HUDEP-2 (cell line): ENCODE results near the gene ARL15.

Source experiments
- DNase-seq, 76 experiments: peaks; one replicate each; lab custom pipeline; 2025; ENCODE audit not compliant: unreplicated experiment in 76 of 76; lab: John Stamatoyannopoulos, UW

The ARL15 gene

DNA sequence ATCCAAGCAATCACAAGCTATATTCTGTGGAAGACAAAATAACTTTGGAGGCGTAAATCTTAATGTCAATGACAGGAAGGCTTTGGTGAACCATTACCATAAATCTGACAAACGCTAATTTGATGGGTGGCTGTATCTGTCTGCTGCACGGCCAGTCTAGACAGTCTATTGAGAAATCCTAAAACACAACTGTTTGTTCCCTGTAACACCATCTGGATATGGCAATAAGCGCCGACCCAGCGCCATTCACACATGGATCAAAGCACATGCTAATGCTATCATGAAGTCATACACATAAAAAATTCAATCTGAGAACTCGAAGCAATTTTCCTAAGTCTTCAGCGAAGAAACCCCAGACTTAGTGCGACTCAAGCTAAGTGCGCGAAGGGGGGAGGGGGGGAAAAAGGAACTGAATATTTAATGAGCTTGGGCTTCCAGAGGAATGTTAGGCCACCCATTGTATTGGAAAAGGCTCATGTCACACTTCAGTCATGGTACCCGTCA, 95.1 kb downstream of the ARL15 start:
- DNase-seq = no peak

DNA sequence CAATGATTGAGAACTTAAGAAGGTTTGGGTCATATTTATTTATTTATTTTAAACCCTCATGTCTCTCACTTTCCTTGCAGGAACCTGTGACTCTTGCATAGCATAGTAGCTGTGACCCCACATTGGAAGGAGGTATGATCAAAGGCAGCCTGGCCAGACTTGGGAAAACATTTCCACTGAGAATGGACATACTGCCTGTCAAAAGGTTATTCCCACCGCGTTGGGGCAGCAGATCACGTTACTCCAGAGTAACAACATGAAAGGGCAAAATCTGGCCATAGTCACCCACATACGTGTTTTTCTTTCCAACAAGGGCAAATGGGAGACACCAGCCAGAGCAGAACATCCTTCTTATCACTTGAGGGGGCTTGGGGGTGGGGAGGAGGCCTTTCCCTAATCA, 95.7 kb downstream of the ARL15 start:
- no peak for DNase-seq

DNA sequence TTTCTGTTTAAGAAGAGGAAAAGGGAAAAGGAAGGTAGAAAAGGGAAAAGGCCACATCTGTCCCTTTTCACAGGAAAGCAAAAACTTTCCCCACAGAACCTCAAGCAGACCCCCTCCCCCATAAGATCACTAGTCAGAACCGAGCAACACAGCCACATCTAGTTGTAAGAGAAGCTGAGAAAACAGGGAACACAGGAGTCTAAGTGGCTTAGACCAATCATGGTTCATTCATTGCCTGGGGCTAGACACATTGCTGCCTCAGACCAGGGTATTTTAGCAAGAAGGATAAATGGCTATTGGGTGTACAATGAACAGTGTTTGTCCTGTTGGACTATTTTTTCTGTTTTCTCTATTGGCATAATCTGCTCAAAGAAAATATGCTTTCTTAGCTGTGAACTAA, 98.0 kb downstream of the ARL15 start:
- no peak for DNase-seq

DNA sequence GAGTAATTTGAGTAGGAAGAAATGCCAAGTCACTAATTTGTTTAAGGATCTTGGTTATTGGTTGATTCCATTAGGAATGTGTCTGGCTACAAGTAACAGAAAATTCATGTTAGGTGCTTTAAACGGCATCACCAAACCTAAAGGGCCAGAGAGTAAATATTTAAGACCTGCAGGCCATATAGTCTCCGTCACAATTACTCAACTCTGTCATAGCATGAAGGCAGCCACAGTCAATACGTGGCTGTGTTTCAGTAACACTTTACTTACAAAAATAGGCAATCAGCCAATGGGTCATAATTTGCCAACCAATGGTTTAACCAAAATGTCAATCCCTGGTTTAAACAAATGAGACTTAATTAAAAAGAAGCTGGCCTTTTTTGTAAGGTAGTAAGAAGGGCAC, 98.5 kb downstream of the ARL15 start:
- no peak for DNase-seq

- no peak for DNase-seq
These were observed 102.8 kb downstream of the ARL15 start for GRCh38 chr5:54207566-54207965.

DNA sequence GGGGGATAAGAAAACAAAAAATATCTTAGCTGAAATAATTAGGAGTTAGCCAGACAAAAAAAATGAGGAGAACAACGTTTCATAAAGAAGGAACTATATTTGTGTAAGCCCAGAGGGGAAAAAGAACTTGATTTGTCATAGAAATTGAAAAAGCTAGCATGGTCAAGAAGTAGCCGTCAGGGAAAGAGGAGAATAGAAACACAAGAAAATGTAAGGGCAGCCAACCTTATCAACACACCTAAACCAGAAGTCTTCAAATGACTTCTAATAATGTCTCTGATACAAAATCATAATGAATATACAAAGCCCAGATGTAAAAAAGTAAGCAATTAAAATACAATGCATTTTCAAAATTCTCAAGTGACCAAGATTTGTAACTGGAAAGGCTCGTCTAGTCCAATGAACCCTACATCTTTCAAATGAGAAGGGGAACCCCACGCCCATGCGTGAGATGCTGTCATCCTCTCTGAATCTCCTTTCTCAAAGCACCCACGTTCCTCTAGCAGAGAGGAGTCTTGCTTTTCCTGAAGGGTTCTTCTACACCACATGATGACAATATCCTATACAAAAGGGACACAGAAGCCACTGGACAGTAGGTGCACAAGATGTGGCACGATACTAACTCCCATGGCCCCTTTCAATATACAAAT, 103.7 kb downstream of the ARL15 start:
- DNase-seq = no peak

DNA sequence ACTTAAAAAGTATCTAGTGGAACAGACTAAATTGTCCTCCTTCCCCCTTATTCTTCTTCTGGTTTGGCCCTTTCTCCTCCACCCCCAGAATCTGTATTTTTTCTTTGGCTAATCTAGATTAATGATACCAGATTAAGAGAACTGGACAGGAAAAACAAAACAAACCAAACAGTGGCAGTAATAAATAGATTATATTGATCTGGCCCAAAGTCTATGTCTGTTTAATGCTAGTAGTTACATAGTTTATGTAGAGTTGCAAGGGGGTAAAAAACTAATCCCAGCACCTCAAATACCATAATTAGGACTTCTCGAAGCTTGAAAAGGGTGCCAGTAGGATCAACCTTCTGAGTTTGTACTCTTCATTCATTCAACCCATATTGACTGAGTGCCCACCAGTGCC, 104.5 kb downstream of the ARL15 start:
- no peak for DNase-seq

- DNase-seq = no peak
These were observed 104.9 kb downstream of the ARL15 start for GRCh38 chr5:54205453-54205852.

- DNase-seq = no peak
These were observed 113.4 kb downstream of the ARL15 start for GRCh38 chr5:54197018-54197417.

GRCh38 chr5:54195701-54196100, 114.7 kb downstream of the ARL15 start:
- no peak for DNase-seq

DNA sequence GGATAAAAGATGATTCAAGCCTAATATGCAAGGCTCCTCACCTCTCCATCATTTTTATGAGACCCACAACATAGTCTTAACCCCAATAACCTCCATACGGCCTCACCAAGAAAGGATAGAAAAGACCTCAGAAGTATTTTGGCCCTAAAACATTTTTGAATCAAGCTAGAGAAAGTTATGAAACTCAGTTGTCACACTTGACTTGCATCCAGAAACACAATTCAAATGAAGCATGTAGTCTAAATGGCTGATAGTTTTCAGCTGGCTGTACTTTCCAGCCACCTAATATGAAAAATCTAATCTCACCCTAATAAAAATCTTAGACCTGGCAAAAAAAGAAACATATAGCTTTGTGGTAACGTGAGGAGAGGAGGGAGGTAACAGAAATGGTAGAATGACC, 116.1 kb downstream of the ARL15 start:
- no peak for DNase-seq

- no peak for DNase-seq
These were observed 122.7 kb downstream of the ARL15 start for GRCh38 chr5:54187694-54188093.

- DNase-seq = peak in 2 of 76 experiments; percentile 0 to 8
These were observed 123.4 kb downstream of the ARL15 start for GRCh38 chr5:54186912-54187445.

GRCh38 chr5:54186108-54186507, 124.3 kb downstream of the ARL15 start:
- DNase-seq = no peak

GRCh38 chr5:54184806-54185205, 125.6 kb downstream of the ARL15 start:
- no peak for DNase-seq

GRCh38 chr5:54180630-54181031, 129.7 kb downstream of the ARL15 start:
- DNase-seq = no peak

- DNase-seq = no peak
These were observed 131.4 kb downstream of the ARL15 start for GRCh38 chr5:54178991-54179390.

GRCh38 chr5:54178207-54178606, 132.2 kb downstream of the ARL15 start:
- DNase-seq = no peak

GRCh38 chr5:54177058-54177457, 133.3 kb downstream of the ARL15 start:
- no peak for DNase-seq

DNA sequence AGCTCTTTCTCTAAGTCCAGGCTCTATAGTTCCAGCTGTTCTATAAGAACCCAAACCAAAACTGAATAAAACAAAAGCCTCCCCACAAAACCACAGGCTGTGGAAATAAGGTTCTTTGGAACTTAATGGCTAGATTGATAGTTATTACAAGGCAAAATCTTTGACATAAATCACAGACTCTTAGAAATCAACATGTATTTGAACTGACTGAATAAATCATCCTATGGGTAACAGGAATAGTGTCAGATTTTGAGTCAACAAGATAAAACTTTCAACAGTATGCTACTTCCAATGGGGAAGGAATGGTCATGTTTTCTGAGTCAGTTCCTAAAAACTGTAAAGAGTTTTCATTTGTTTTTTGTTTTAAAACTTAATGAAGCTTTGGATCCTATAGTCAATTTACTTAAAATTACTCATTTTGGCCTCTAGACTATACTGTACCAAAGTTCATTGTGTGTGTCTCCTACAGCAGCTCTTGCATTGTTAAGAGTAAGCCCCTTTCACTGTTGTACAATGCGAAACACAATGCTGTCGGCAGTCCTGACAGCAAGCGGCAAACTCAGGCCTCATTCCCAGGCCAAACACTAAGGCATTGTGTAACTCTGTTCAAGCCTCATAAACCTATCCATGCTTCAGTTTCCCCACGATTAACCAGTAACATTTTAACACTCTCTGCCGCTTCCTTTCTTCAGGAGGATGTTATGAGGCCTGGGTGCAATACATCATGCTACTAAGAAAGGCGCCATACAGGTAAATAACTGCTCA, 134.1 kb downstream of the ARL15 start:
- no peak for DNase-seq

DNA sequence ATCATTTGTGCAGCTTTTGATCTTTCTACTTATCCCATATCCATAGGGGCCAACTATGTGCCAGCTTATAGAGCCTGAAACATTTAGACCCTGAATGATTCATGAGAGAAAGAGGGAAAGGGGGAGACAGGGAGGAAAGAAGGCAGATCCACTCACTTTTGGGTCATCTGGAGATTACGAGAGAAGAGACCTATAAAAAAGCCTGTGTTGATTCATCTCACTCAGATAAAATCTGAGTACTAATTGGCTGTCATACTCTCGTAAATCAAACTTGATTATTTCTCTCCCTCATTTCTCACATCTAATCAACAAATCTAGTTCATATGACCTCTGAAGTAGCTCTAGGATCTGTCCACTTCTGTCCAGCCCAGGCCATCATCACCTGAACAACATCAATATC, 137.1 kb downstream of the ARL15 start:
- no peak for DNase-seq
